Measurements from ENCODE around the gene SEL1L3. TPM values are rescaled to one million over a fixed set of nuclear protein-coding genes. Genes with fewer than 3 reads are reported as not detected.

SEL1L3 gene
- polyA plus RNA-seq, 1 experiment: 38.7 TPM

- TF ChIP-seq CTCF (IDR thresholded peaks at IDR 0.05; ENCODE audit: low read depth, low read length): no peak
- H3K27me3 ChIP-seq (ENCODE audit: control insufficient read depth, insufficient read depth, low read length): no peaks in the 10 kb centered on the region
- no peaks in the 10 kb centered on the region for H3K9me3 ChIP-seq (ENCODE audit: control insufficient read depth, insufficient read depth, low read length)
- POLR2A ChIA-PET: no interaction called here
- H3K27ac ChIP-seq (ENCODE audit: low read depth, low read length): no peak overlapping the region
- no peak overlapping the region for H3K4me3 ChIP-seq (ENCODE audit: low read depth, low read length)
- CTCF ChIA-PET: no interaction called here
- DNase-seq (ENCODE audit: low read depth, low spot score): no peak
These were observed 35.4 kb downstream of the SEL1L3 start for GRCh38 chr4:25827373-25827772.

DNA sequence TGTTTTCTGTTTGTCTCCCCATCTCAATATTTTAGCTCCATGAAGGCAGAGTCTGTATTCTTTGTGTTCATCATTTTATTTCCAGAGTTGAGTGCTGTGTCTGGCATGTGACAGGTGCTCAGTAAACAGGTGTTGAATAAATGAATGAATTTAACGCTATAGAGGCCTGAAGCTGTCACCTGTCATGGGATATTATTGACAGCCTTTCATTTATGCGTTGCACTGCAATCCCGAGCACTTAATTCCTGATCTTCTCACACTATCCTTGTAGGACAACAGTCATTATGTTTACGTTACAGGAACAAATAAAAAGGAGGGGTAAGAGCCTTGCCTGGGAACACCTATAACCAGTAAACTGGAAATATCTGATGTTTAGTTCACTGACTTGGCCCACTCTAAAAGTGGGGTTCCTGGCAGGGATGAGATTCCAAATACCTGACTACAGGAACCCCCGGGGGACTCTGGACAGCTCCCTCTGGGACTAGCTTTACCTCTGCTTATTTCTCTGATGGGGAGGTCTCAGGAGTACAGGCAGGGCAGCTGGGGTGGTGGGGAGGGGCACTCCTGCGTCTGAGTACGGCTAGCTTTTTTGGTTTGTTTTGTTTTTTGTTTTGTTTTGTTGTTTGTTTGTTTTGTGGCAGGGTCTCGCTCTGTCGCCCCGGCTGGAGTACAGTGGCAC is 36.6 kb downstream of the SEL1L3 start:
- no peak for DNase-seq (ENCODE audit: low read depth, low spot score)
- no peaks in the 10 kb centered on the region for H3K27me3 ChIP-seq (ENCODE audit: control insufficient read depth, insufficient read depth, low read length)
- ChIA-PET POLR2A (no interaction called here), CTCF (interaction anchor here (0.6 to 1.5 kb wide), 2 partner anchors 58 to 168 kb away, joined by 4 read pairs; no protein-coding TSS in a partner anchor)
- no peak for TF ChIP-seq CTCF (IDR thresholded peaks at IDR 0.05; ENCODE audit: low read depth, low read length)
- no peak overlapping the region for H3K27ac ChIP-seq (ENCODE audit: low read depth, low read length)
- no peak overlapping the region for H3K4me3 ChIP-seq (ENCODE audit: low read depth, low read length)
- no peaks in the 10 kb centered on the region for H3K9me3 ChIP-seq (ENCODE audit: control insufficient read depth, insufficient read depth, low read length)

DNA sequence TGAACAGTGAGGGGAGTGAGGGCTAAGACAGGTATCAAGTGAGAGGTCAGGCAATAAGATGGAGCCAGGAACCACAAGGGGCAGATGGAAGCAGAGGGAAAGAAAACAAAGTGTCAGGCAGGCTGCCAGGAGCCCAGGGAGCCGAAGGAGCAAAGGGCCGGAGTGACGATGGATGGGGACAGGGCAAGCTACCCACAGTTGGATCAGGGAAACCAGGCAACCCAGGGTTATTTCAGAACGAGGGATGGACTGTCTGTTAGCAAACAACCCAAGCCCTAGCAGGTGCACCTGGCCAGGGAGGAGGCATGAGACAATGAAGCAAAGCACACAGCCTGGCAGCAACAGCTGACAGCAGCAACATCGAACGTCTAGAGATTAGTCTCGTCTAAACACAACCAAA is 39.2 kb downstream of the SEL1L3 start:
- Histone ChIP-seq H3K4me3 (ENCODE audit: low read depth, low read length) (no peak overlapping the region), H3K27ac (ENCODE audit: low read depth, low read length) (no peak overlapping the region), H3K9me3 (ENCODE audit: control insufficient read depth, insufficient read depth, low read length) (no peaks in the 10 kb centered on the region), H3K27me3 (ENCODE audit: control insufficient read depth, insufficient read depth, low read length) (no peaks in the 10 kb centered on the region)
- TF ChIP-seq CTCF (IDR thresholded peaks at IDR 0.05; ENCODE audit: low read depth, low read length): no peak
- DNase-seq (ENCODE audit: low read depth, low spot score): no peak
- ChIA-PET CTCF (no interaction called here), POLR2A (no interaction called here)

- Histone ChIP-seq H3K27ac (ENCODE audit: low read depth, low read length) (no peak overlapping the region), H3K9me3 (ENCODE audit: control insufficient read depth, insufficient read depth, low read length) (no peaks in the 10 kb centered on the region), H3K4me3 (ENCODE audit: low read depth, low read length) (no peak overlapping the region), H3K27me3 (ENCODE audit: control insufficient read depth, insufficient read depth, low read length) (no peaks in the 10 kb centered on the region)
- TF ChIP-seq CTCF (IDR thresholded peaks at IDR 0.05; ENCODE audit: low read depth, low read length): no peak
- no peak for DNase-seq (ENCODE audit: low read depth, low spot score)
- CTCF ChIA-PET: no interaction called here
- POLR2A ChIA-PET: no interaction called here
These were observed 40.9 kb downstream of the SEL1L3 start for GRCh38 chr4:25821899-25822298.

- CTCF ChIA-PET: no interaction called here
- POLR2A ChIA-PET: no interaction called here
These were observed 41.5 kb downstream of the SEL1L3 start for GRCh38 chr4:25821267-25821666.

More at GRCh38 chr4:25821267-25821666, 41.5 kb downstream of the SEL1L3 start:
- TF ChIP-seq CTCF (IDR thresholded peaks at IDR 0.05; ENCODE audit: low read depth, low read length): no peak
- no peak overlapping the region for H3K4me3 ChIP-seq (ENCODE audit: low read depth, low read length)
- no peaks in the 10 kb centered on the region for H3K9me3 ChIP-seq (ENCODE audit: control insufficient read depth, insufficient read depth, low read length)
- no peak for DNase-seq (ENCODE audit: low read depth, low spot score)
- H3K27ac ChIP-seq (ENCODE audit: low read depth, low read length): no peak overlapping the region
- no peaks in the 10 kb centered on the region for H3K27me3 ChIP-seq (ENCODE audit: control insufficient read depth, insufficient read depth, low read length)

Data from AG04450 (cell line).